Measurements from ENCODE around the gene SLC25A48. TPM values are rescaled to one million over a fixed set of nuclear protein-coding genes. Genes with fewer than 3 reads are reported as not detected.

SLC25A48 gene
- polyA plus RNA-seq, 1 donor (not counting 4 experiments of a cell fraction or from before 2014, with no cell fraction given) = not detected

DNA sequence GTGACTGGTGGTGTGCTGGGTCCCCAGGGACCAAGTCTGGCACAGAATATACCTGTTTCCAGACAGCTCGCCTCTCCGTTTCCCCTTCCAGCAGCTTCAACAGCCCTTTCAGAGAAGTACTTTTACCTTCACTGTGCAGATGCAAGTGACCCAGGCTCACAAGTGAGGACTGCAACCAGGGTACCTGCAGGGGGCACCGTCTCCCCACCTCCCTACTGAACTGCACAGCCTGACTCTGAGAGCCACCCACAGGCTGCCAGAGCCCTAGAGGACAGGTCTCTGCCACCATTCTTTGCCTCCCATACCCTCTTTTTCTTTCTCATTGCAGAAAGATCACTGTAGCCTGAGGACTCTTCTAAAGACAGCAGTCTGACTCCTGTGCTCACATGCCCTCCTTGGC, 45.8 kb downstream of the SLC25A48 start:
- no peak overlapping the region for H3K9ac ChIP-seq (ENCODE audit: control insufficient read depth, extremely low read depth, insufficient read depth, low read length)
- peaks cover 4% of the 10 kb centered on the region for H3K4me1 ChIP-seq (ENCODE audit: control insufficient read depth, extremely low read depth, insufficient read depth, low read length)
- no peak for TF ChIP-seq EZH2 (IDR thresholded peaks at IDR 0.05; ENCODE audit: low read length)
- TF ChIP-seq, protein P1, sequence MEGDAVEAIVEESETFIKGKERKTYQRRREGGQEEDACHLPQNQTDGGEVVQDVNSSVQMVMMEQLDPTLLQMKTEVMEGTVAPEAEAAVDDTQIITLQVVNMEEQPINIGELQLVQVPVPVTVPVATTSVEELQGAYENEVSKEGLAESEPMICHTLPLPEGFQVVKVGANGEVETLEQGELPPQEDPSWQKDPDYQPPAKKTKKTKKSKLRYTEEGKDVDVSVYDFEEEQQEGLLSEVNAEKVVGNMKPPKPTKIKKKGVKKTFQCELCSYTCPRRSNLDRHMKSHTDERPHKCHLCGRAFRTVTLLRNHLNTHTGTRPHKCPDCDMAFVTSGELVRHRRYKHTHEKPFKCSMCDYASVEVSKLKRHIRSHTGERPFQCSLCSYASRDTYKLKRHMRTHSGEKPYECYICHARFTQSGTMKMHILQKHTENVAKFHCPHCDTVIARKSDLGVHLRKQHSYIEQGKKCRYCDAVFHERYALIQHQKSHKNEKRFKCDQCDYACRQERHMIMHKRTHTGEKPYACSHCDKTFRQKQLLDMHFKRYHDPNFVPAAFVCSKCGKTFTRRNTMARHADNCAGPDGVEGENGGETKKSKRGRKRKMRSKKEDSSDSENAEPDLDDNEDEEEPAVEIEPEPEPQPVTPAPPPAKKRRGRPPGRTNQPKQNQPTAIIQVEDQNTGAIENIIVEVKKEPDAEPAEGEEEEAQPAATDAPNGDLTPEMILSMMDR (optimal IDR thresholded peaks at IDR 0.05 in 1 of 3, IDR thresholded peaks at IDR 0.05 in 1 of 3, conservative IDR thresholded peaks at IDR 0.05 in 1 of 3; ENCODE audit: extremely low read depth in 1 of 3, insufficient read depth in 2 of 3, low read length in 3 of 3) = peak; percentile 21 to 66 (median 35)
- H3K4me3 ChIP-seq (ENCODE audit: control insufficient read depth in 2 of 3, extremely low read depth in 1 of 3, insufficient read depth in 2 of 3, low read depth in 1 of 3, low read length in 3 of 3) = no peak overlapping the region
- dilution Hi-C loops (cut with MboI; ENCODE audit: extremely low pct_ligation_motif_present, low sequenced_read_pairs) = no loop called here
- FAIRE-seq (no peak), DNase-seq (ENCODE audit: low read depth, low spot score) (no peak)
- H3K79me2 ChIP-seq (ENCODE audit: control insufficient read depth, insufficient read depth, low read length) = no peaks in the 10 kb centered on the region
- H3K36me3 ChIP-seq (ENCODE audit: control insufficient read depth in 2 of 2, extremely low read depth in 1 of 2, insufficient read depth in 2 of 2, low read length in 2 of 2) = no peaks in the 10 kb centered on the region
- no peaks in the 10 kb centered on the region for H3K9me1 ChIP-seq (ENCODE audit: control insufficient read depth, extremely low read depth, insufficient read depth, low read length)
- H4K20me1 ChIP-seq (ENCODE audit: control insufficient read depth, extremely low read depth, insufficient read depth, low read length) = no peaks in the 10 kb centered on the region
- H3K9me3 ChIP-seq (ENCODE audit: control insufficient read depth, low read depth, low read length) = no peaks in the 10 kb centered on the region
- H3K27me3 ChIP-seq (ENCODE audit: control insufficient read depth, extremely low read depth, insufficient read depth, low read length) = peaks cover 13% of the 10 kb centered on the region
- no peak overlapping the region for H3K27ac ChIP-seq (ENCODE audit: control insufficient read depth, insufficient read depth, low read length)
- no peak overlapping the region for H3K4me2 ChIP-seq (ENCODE audit: control insufficient read depth, extremely low read depth, insufficient read depth, low read depth, low read length)
- H2AFZ ChIP-seq (ENCODE audit: control insufficient read depth, low read length) = no peak overlapping the region

DNA sequence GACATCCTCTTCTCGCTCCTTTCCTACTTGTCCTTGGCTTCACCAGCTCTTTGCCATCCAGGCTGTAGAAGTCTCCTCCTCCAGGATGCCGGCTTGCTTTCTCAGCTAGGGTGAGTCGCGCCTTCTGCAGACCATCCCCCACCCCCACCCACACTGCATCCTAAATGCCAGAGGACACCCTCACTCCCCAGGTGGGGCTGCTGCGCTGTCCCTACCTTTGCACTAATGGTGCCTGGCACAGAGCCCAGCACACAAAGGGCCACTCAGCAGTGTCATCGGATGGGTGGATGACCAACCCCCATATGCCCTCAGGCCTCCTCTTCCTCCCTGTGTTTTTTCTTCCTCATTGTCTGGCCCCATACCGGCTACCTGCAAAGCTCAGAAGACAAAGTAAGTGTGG, 46.3 kb downstream of the SLC25A48 start:
- Histone ChIP-seq H3K36me3 (ENCODE audit: control insufficient read depth in 2 of 2, extremely low read depth in 1 of 2, insufficient read depth in 2 of 2, low read length in 2 of 2) (no peaks in the 10 kb centered on the region), H2AFZ (ENCODE audit: control insufficient read depth, low read length) (no peak overlapping the region), H3K9me3 (ENCODE audit: control insufficient read depth, low read depth, low read length) (no peaks in the 10 kb centered on the region), H3K9me1 (ENCODE audit: control insufficient read depth, extremely low read depth, insufficient read depth, low read length) (no peaks in the 10 kb centered on the region), H3K9ac (ENCODE audit: control insufficient read depth, extremely low read depth, insufficient read depth, low read length) (no peak overlapping the region), H3K4me3 (ENCODE audit: control insufficient read depth in 2 of 3, extremely low read depth in 1 of 3, insufficient read depth in 2 of 3, low read depth in 1 of 3, low read length in 3 of 3) (no peak overlapping the region), H3K4me1 (ENCODE audit: control insufficient read depth, extremely low read depth, insufficient read depth, low read length) (peaks cover 4% of the 10 kb centered on the region), H4K20me1 (ENCODE audit: control insufficient read depth, extremely low read depth, insufficient read depth, low read length) (no peaks in the 10 kb centered on the region), H3K27me3 (ENCODE audit: control insufficient read depth, extremely low read depth, insufficient read depth, low read length) (peaks cover 14% of the 10 kb centered on the region), H3K27ac (ENCODE audit: control insufficient read depth, insufficient read depth, low read length) (no peak overlapping the region), H3K79me2 (ENCODE audit: control insufficient read depth, insufficient read depth, low read length) (no peaks in the 10 kb centered on the region), H3K4me2 (ENCODE audit: control insufficient read depth, extremely low read depth, insufficient read depth, low read depth, low read length) (no peak overlapping the region)
- TF ChIP-seq, protein P1 (optimal IDR thresholded peaks at IDR 0.05 in 1 of 3, IDR thresholded peaks at IDR 0.05 in 1 of 3, conservative IDR thresholded peaks at IDR 0.05 in 1 of 3; ENCODE audit: extremely low read depth in 1 of 3, insufficient read depth in 2 of 3, low read length in 3 of 3) = no peak
- no peak for TF ChIP-seq EZH2 (IDR thresholded peaks at IDR 0.05; ENCODE audit: low read length)
- dilution Hi-C loops (cut with MboI; ENCODE audit: extremely low pct_ligation_motif_present, low sequenced_read_pairs) = no loop called here
- FAIRE-seq (peak; percentile 56), DNase-seq (ENCODE audit: low read depth, low spot score) (no peak)

Measured in keratinocyte (primary cell).